ENCODE results near the gene KIAA0753. TPM values are rescaled to one million over a fixed set of nuclear protein-coding genes. Genes with fewer than 3 reads are reported as not detected.

KIAA0753 gene
- polyA plus RNA-seq, 1 donor (not counting 4 experiments of a cell fraction or from before 2014, with no cell fraction given): 11.6 TPM

- DNase-seq (ENCODE audit: low read depth, low spot score) (no peak), FAIRE-seq (peak; percentile 98)
- Histone ChIP-seq H3K9ac (ENCODE audit: control insufficient read depth, extremely low read depth, insufficient read depth, low read length) (no peak overlapping the region), H3K27ac (ENCODE audit: control insufficient read depth, insufficient read depth, low read length) (peak overlapping the region; percentile 16), H4K20me1 (ENCODE audit: control insufficient read depth, extremely low read depth, insufficient read depth, low read length) (no peaks in the 10 kb centered on the region), H3K9me1 (ENCODE audit: control insufficient read depth, extremely low read depth, insufficient read depth, low read length) (no peaks in the 10 kb centered on the region), H3K4me2 (ENCODE audit: control insufficient read depth, extremely low read depth, insufficient read depth, low read depth, low read length) (peak overlapping the region; percentile 22), H3K4me1 (ENCODE audit: control insufficient read depth, extremely low read depth, insufficient read depth, low read length) (peaks cover 17% of the 10 kb centered on the region), H3K27me3 (ENCODE audit: control insufficient read depth, extremely low read depth, insufficient read depth, low read length) (no peaks in the 10 kb centered on the region), H3K79me2 (ENCODE audit: control insufficient read depth, insufficient read depth, low read length) (no peaks in the 10 kb centered on the region), H3K9me3 (ENCODE audit: control insufficient read depth, low read depth, low read length) (no peaks in the 10 kb centered on the region), H3K36me3 (ENCODE audit: control insufficient read depth in 2 of 2, extremely low read depth in 1 of 2, insufficient read depth in 2 of 2, low read length in 2 of 2) (no peaks in the 10 kb centered on the region), H3K4me3 (ENCODE audit: control insufficient read depth in 2 of 3, extremely low read depth in 1 of 3, insufficient read depth in 2 of 3, low read depth in 1 of 3, low read length in 3 of 3) (no peak overlapping the region), H2AFZ (ENCODE audit: control insufficient read depth, low read length) (no peak overlapping the region)
- dilution Hi-C loops (cut with MboI; ENCODE audit: extremely low pct_ligation_motif_present, low sequenced_read_pairs): no loop called here
- TF ChIP-seq CTCF (optimal IDR thresholded peaks at IDR 0.05 in 1 of 3, IDR thresholded peaks at IDR 0.05 in 1 of 3, conservative IDR thresholded peaks at IDR 0.05 in 1 of 3; ENCODE audit: extremely low read depth in 1 of 3, insufficient read depth in 2 of 3, low read length in 3 of 3) (no peak), EZH2 (IDR thresholded peaks at IDR 0.05; ENCODE audit: low read length) (no peak)
These were observed 41.2 kb upstream of the KIAA0753 start for GRCh38 chr17:6681671-6682070.

GRCh38 chr17:6681176-6681575 is 40.7 kb upstream of the KIAA0753 start:
- no peaks in the 10 kb centered on the region for H3K36me3 ChIP-seq (ENCODE audit: control insufficient read depth in 2 of 2, extremely low read depth in 1 of 2, insufficient read depth in 2 of 2, low read length in 2 of 2)
- no peaks in the 10 kb centered on the region for H3K9me3 ChIP-seq (ENCODE audit: control insufficient read depth, low read depth, low read length)
- FAIRE-seq (no peak), DNase-seq (ENCODE audit: low read depth, low spot score) (no peak)
- no peak overlapping the region for H3K4me3 ChIP-seq (ENCODE audit: control insufficient read depth in 2 of 3, extremely low read depth in 1 of 3, insufficient read depth in 2 of 3, low read depth in 1 of 3, low read length in 3 of 3)
- no peaks in the 10 kb centered on the region for H4K20me1 ChIP-seq (ENCODE audit: control insufficient read depth, extremely low read depth, insufficient read depth, low read length)
- peak overlapping the region; percentile 10 for H3K9ac ChIP-seq (ENCODE audit: control insufficient read depth, extremely low read depth, insufficient read depth, low read length)
- TF ChIP-seq EZH2 (IDR thresholded peaks at IDR 0.05; ENCODE audit: low read length) (no peak), CTCF (optimal IDR thresholded peaks at IDR 0.05 in 1 of 3, IDR thresholded peaks at IDR 0.05 in 1 of 3, conservative IDR thresholded peaks at IDR 0.05 in 1 of 3; ENCODE audit: extremely low read depth in 1 of 3, insufficient read depth in 2 of 3, low read length in 3 of 3) (no peak)
- peak overlapping the region; percentile 16 for H3K27ac ChIP-seq (ENCODE audit: control insufficient read depth, insufficient read depth, low read length)
- dilution Hi-C loops (cut with MboI; ENCODE audit: extremely low pct_ligation_motif_present, low sequenced_read_pairs): no loop called here
- no peaks in the 10 kb centered on the region for H3K79me2 ChIP-seq (ENCODE audit: control insufficient read depth, insufficient read depth, low read length)
- no peaks in the 10 kb centered on the region for H3K27me3 ChIP-seq (ENCODE audit: control insufficient read depth, extremely low read depth, insufficient read depth, low read length)
- H2AFZ ChIP-seq (ENCODE audit: control insufficient read depth, low read length): peak overlapping the region; percentile 27
- peaks cover 17% of the 10 kb centered on the region for H3K4me1 ChIP-seq (ENCODE audit: control insufficient read depth, extremely low read depth, insufficient read depth, low read length)
- H3K9me1 ChIP-seq (ENCODE audit: control insufficient read depth, extremely low read depth, insufficient read depth, low read length): no peaks in the 10 kb centered on the region
- peak overlapping the region; percentile 22 for H3K4me2 ChIP-seq (ENCODE audit: control insufficient read depth, extremely low read depth, insufficient read depth, low read depth, low read length)
